ENCODE measurements around the gene CLIC5.
A peak's percentile ranks its signal among the peaks of the same experiment; 100 is the strongest.

Gene CLIC5

DNA sequence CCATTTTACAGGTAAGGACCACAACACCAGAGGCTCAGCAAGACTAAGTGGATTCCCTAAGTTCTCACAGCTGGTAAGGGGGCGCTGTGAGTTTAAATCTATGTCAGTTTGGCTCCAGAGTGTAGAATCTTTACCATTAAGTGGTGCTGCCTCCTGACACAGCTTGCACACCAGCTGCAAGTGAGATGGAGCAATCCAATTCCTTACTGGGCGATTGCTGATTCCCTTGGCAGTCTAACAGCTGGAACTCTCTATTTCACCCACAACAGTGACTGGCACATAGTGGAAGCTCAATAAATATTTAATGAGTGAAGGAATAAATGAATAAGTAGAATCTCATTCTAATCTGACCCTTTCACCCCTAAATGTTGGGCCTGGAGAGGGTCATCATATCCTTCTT is 176.7 kb downstream of the CLIC5 start:
- no peak for DNase-seq (ENCODE audit: low spot score)

GRCh38 chr6:45838451-45838850 is 177.2 kb downstream of the CLIC5 start:
- no peak for DNase-seq (ENCODE audit: low spot score)

DNA sequence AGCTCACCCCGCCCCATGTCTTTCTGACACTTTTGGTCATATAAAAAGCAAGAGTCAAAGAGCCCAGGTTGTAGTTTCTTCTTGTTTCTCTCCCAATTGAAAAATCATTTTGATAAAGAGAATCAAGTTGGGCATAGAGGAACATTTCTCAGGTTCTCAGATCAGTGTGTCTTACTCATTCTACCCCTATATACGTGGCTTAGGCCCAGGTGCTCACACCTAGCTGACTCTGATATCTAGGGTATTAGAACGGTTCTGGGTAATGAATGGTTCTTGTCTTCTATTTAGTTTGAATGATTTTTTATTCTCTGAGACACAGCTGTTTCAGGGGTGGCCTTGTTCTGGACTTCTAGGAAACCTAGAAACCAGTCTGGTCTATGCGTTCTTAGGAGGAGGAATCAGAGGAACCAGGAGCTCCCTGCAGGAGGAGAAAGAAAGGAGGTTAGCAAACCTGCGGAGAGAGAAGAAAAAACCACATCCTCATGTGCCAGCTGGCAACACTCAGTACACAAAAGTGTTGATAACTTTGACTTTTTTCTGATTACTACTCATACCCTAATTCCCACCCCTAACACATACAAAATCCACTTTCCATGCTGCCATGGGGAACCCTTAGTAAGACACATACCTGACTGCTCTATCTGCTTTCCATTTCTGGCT is 178.0 kb downstream of the CLIC5 start:
- DNase-seq (ENCODE audit: low spot score): no peak

GRCh38 chr6:45836984-45837383 is 178.7 kb downstream of the CLIC5 start:
- DNase-seq (ENCODE audit: low spot score): no peak

DNA sequence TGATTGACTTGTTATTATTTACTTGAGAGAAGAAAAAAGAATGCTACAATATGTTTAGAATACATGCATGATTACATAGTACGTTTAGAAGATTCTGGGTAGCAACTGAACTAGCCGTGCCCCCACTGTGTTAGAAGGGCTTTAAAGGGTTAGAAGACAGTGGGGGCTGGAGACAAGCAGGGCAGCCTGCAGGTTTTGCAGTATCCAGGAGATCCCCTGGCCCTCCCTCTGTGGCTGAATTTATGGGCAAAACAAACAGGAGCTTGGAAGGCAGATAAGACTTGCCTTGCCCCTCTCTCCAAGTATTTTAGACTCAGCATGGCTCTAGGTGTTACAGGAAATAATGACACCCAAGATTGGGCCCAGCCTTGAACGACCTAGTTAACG is 179.2 kb downstream of the CLIC5 start:
- DNase-seq (ENCODE audit: low spot score): no peak

DNA sequence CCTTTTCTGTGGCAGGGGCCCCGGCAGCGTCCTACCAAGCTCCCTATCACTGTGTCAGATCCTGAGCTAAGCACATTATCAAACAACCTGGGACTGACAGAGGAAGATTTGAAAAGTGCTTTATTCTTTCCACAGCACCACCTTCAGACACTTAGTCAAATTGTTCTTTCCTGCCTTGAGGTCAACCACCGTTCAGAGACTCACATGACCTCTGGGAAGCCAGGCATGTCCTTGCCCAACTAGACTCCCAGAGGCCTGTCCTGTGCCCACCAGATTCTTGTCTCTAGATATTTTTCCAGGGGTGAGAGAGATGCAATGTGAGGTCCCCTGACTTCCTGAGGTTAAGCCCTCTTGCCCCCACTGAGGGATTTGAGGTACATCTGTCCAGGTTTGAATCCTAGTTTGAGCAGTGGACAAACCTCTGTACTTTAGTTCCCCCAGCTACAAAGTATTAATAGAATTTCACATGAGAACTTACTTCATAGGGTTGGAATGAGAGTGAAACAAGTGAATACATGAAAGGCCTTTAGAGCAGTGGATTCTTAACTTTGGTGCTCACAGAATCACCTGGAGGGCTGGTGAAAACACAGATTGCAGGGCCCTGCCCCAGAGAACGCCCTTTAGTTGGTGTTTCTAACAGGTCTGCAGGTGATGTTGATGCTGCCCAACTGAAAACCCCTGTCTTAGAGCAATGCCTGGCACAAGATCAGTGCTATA is 179.8 kb downstream of the CLIC5 start:
- DNase-seq (ENCODE audit: low spot score): peak; percentile 66

GRCh38 chr6:45832063-45832462 is 183.6 kb downstream of the CLIC5 start:
- no peak for DNase-seq (ENCODE audit: low spot score)
